HUDEP-2 (cell line): ENCODE measurements around the gene NPTN.

Experiments used
- DNase-seq, 76 experiments: peaks; one replicate each; lab custom pipeline; 2025; ENCODE audit not compliant: unreplicated experiment in 76 of 76; lab: John Stamatoyannopoulos, UW

The NPTN gene

DNA sequence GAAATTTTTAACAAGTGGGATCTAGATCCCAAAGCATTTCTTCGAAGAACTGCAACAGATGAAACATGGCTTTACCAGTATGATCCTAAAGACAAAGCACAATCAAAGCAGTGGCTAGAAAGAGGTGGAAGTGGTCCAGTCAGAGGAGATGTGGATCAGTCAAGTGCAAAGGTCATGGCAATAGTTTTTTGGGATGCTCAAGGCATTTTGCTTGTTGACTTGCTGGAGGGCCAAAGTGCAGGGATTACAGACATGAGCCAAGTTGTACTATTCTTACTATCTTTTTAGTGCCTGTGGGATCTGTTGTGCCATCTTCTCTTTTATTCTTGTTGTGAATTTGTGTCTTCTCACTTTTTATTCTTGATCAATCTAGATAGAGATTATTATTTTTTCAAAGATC, 108.3 kb downstream of the NPTN start:
- DNase-seq: no peak

- no peak for DNase-seq
These were observed 111.2 kb downstream of the NPTN start for GRCh38 chr15:73522011-73522410.

DNA sequence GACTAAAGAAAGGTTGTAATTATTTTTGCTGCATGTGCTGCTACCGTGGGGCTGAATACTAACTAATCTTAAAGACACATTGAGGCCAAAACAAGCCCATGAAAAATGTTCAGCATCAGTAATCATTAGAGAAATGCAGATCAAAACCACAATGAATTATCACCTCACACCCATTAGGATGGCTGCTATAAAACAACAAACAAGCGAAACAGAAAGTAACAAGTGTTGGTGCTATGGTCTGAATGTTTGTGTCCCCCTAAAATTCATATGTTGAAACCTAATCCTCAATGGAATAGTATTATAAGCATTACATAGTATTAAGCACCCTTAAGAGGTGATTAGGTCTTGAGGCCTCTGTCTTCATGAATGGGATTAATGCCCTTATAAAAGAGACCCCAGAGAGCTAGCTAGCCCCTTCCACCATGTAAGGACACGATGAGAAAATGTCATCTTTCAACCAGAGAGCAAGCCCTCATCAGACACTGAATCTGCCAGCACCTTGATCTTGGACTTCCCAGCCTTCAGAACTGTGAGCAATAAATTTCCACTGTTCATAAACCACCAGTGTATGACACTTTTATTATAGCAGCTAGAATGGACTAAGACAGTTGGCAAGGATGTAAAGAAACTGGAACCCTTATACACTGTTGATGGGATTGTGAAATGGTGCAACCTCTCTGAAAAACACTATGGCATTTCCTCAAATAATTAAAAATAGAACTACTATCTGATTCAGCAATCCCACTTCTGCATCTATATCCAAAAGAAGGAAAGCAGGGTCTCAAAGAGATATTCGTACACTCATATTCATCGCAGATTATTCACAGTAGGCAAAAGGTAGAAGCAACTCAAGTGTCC, 114.1 kb downstream of the NPTN start:
- DNase-seq: no peak

DNA sequence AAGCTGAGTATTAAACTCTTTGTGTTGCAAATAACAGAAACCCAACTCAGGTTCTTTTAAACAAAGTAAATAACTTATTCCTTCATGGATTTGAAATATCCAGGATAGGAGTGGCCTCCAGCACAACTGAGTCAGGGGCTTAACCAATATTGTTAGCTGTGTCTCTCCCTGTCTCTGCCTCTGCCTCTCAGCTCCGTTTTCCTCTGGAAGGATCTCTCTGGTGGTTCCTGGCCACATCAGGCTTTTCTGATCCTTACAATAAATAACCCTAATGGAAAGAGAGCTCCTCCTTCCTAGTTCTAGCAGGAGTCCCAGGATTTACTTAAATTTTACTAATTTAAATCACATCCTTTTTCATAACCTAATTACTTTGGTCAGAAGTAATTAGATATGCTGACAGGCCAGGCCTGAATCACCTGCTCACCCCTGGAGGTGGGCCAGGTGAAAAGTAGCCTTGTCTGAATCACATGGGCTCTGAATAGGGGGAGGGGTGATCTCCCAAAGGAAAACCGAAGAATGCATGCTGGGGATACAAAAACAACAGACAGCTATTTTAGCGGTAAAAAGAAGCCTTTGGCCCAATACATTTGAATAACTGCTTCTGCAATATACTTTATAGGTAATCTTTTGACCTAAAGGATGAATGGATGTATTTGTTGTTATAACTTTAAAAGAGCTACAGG, 114.9 kb downstream of the NPTN start:
- no peak for DNase-seq

DNA sequence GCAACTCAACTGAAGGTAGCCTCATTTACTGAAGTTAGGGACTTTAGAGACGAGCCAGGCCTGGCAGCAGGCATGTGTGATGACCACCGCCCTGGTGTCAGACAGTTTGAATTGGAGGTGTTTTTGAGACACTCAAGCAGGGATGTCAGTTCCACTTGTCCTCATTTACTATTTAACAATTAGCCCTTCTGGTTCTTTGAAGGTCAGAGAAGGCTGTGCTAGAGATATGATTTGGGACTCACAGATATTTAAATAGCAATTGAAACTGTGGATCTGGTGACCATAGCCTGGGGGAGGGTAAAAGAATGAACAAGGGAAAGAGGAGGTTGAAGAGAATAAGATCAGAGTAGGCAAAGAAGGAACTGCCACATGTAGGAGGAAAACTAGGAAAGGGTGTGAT, 115.6 kb downstream of the NPTN start:
- DNase-seq: no peak

GRCh38 chr15:73515527-73515926, 117.7 kb downstream of the NPTN start:
- DNase-seq: no peak
